ENCODE data around the gene ATP5PD. TPM values are rescaled to one million over a fixed set of nuclear protein-coding genes. Genes with fewer than 3 reads are reported as not detected.

The ATP5PD gene
- total RNA-seq = 863 TPM
- long read RNA-seq, transcript ATP5PD-201 (6 exons, 603 nt) = major isoform, 217 of 230 reads
- long read RNA-seq, partial matches to known transcripts = 4 of 230 reads
- long read RNA-seq, other reads (novel, unspliced or antisense) = 8 of 230 reads

GRCh38 chr17:75046407-75047289 is at the start of gene ATP5PD, which contains the start of gene KCTD2:
ATP5PD (minus strand) TSS chr17:75046969; CDS start chr17:75042650, 4,319 bp downstream.
KCTD2 (plus strand) TSS chr17:75047225; CDS start chr17:75047251, 26 bp downstream.
- ATAC-seq = peak; percentile 99
- peak; percentile 98 for DNase-seq (ENCODE audit: missing footprints)
- intact Hi-C loops (cut with DNase I) = loop anchor here (5.0 to 10.0 kb wide), 2 partner anchors 59 to 158 kb away; partner anchors contain the start of genes CDR2L and NUP85

- intact Hi-C loops (cut with DNase I) = no loop called here
- DNase-seq (ENCODE audit: missing footprints) = peak; percentile 79
- peak; percentile 85 for ATAC-seq
Observed at GRCh38 chr17:75096082-75096625, 49.4 kb upstream of the ATP5PD start.

GRCh38 chr17:75094871-75095399 is 48.2 kb upstream of the ATP5PD start:
- DNase-seq (ENCODE audit: missing footprints) (no peak), ATAC-seq (no peak)
- intact Hi-C loops (cut with DNase I) = no loop called here

- ATAC-seq = no peak
- intact Hi-C loops (cut with DNase I) = no loop called here
- DNase-seq (ENCODE audit: missing footprints) = no peak
Observed at GRCh38 chr17:75093548-75094158, 46.9 kb upstream of the ATP5PD start.

- ATAC-seq (no peak), DNase-seq (ENCODE audit: missing footprints) (no peak)
- intact Hi-C loops (cut with DNase I) = no loop called here
Observed at GRCh38 chr17:75091855-75092327, 45.1 kb upstream of the ATP5PD start.

- ATAC-seq (no peak), DNase-seq (ENCODE audit: missing footprints) (peak; percentile 74)
- intact Hi-C loops (cut with DNase I) = no loop called here
Observed at GRCh38 chr17:75090871-75091854, 44.4 kb upstream of the ATP5PD start.

- intact Hi-C loops (cut with DNase I) = no loop called here
- peak; percentile 8 for ATAC-seq
Observed at GRCh38 chr17:75088465-75089417, 42.0 kb upstream of the ATP5PD start.

GRCh38 chr17:75087558-75088453 is 41.0 kb upstream of the ATP5PD start, which contains the start of gene SLC16A5:
SLC16A5 (plus strand) TSS chr17:75087954; CDS start chr17:75093637, 5,683 bp downstream.
- ATAC-seq = peak; percentile 95
- DNase-seq (ENCODE audit: missing footprints) = peak; percentile 95
- intact Hi-C loops (cut with DNase I) = no loop called here

More at GRCh38 chr17:75088465-75089417, 42.0 kb upstream of the ATP5PD start:
- no peak for DNase-seq (ENCODE audit: missing footprints)

GRCh38 chr17:75087182-75087557 is 40.4 kb upstream of the ATP5PD start:
- ATAC-seq (no peak), DNase-seq (ENCODE audit: missing footprints) (no peak)
- intact Hi-C loops (cut with DNase I) = no loop called here

GRCh38 chr17:75086496-75087181 is 39.9 kb upstream of the ATP5PD start:
- intact Hi-C loops (cut with DNase I) = no loop called here
- DNase-seq (ENCODE audit: missing footprints) (no peak), ATAC-seq (no peak)

GRCh38 chr17:75084039-75084660 is 37.4 kb upstream of the ATP5PD start:
- intact Hi-C loops (cut with DNase I) = no loop called here
- ATAC-seq (no peak), DNase-seq (ENCODE audit: missing footprints) (no peak)

GRCh38 chr17:75082683-75083082 is 35.9 kb upstream of the ATP5PD start:
- intact Hi-C loops (cut with DNase I) = no loop called here
- DNase-seq (ENCODE audit: missing footprints) (no peak), ATAC-seq (no peak)

GRCh38 chr17:75081611-75082540 is 35.1 kb upstream of the ATP5PD start:
- DNase-seq (ENCODE audit: missing footprints) = no peak
- intact Hi-C loops (cut with DNase I) = no loop called here
- no peak for ATAC-seq

- ATAC-seq (no peak), DNase-seq (ENCODE audit: missing footprints) (peak; percentile 23)
- intact Hi-C loops (cut with DNase I) = no loop called here
Observed at GRCh38 chr17:75079023-75079373, 32.2 kb upstream of the ATP5PD start.
